A549 treated with CORT108297 at 1 μM for 4 hours (cell line): ENCODE data around the gene FOXM1. TPM values are rescaled to one million over a fixed set of nuclear protein-coding genes. Genes with fewer than 3 reads are reported as not detected.

ENCODE experiments used
- total RNA-seq: library from RNA; stranded (reverse); fragments of 200-300 nt; extraction: Qiagen RNA extraction; gene quantifications from 5 replicates; pipeline ENCODE4 v1.2.3, GENCODE V29; 2022

The FOXM1 gene, protein sequence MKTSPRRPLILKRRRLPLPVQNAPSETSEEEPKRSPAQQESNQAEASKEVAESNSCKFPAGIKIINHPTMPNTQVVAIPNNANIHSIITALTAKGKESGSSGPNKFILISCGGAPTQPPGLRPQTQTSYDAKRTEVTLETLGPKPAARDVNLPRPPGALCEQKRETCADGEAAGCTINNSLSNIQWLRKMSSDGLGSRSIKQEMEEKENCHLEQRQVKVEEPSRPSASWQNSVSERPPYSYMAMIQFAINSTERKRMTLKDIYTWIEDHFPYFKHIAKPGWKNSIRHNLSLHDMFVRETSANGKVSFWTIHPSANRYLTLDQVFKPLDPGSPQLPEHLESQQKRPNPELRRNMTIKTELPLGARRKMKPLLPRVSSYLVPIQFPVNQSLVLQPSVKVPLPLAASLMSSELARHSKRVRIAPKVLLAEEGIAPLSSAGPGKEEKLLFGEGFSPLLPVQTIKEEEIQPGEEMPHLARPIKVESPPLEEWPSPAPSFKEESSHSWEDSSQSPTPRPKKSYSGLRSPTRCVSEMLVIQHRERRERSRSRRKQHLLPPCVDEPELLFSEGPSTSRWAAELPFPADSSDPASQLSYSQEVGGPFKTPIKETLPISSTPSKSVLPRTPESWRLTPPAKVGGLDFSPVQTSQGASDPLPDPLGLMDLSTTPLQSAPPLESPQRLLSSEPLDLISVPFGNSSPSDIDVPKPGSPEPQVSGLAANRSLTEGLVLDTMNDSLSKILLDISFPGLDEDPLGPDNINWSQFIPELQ
- 86.3 to 96.8 TPM (median 90.3 TPM) in 5 replicates for total RNA-seq

DNA sequence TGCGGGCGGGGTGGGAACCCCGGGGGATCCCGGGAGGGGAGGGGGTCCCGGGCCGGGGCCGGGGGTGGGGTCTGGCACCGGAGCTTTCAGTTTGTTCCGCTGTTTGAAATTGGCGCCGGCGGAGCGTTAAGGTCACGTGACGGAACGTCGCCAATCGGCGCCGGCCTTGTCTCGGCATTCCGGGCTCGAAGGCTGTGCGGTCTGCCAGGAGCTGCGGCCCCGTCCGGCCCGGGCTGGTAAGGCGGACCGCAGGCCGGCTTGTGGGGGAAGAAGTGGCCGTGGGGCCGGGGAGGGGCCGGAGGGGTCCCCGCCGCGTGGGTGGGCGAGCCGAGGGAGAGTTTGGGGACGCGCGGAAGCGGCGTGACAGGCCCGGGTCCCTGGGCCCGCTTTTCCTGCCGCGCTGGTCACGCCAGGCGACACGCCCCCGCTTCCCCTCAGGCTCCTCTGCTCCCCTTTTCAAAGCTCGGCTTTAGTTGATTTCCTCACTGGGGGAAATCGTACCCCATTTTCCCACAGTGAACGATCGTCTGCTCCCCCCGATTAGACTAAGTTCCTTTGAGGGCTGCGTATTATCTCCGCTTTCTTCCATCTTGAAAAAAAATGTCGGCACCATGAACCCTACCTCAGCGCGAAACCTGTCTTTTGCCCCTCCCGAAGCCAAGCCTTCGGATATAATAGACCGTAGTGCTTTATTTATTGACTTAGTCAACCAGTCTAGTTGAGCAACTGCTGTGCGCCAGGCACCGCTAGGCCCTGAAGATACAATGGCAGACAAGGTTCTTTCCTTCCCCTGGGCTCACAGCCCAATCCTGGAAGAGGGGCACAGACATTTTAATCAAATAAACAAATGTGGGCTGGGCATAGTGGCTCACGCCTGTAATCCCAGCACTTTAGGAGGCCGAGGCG, at the start of gene FOXM1, which contains the start of gene RHNO1:
TSS of gene FOXM1 (minus strand) at position 128 of the 906 bp plus-strand sequence. CDS start 2,696 bp downstream, outside the sequence.
TSS of gene RHNO1 (plus strand) at position 177 of the 906 bp plus-strand sequence. CDS start 8,144 bp downstream, outside the sequence.

DNA sequence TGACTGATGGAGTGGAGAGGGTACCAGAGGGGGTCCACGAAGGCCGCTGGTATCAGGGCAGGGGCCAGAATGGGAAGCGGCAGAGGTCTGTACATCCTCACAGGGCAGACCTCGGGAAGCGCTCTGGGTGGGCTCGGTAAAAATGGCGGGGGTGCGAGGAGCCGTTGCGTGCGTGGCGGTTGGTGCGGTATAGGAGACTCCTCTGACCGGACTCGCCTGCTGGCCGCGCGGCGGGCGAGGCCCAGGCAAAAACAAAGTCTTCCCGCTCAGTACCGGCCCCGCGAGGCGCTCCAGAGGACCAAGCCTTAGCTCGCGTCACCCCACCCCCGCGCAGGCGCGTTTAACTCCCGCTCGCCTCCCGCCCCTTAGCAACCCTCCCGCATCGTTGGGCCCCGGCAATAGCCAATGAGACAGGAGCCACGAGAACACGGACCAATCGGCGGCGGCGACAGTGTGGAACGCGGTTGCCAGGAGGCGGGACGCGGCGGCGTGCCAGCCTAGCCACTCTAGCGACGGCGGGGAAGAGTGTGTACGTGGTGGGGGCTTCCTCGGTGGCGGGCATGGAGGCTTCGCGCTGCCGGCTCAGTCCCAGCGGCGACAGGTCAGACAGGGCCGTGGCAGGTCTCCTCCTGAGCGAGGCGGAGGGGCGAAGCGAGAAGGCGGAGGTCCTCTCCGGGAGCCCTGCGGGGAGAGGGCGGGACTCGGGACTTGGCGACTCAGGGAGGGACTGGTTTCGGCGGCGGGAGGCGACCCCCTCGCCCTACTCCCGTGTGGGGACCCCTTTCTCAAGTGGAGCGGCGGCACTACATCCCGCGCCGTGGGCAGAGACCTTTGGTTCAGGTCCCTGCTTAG, 13.6 kb upstream of the FOXM1 start, which contains the start of gene TULP3:
TSS of gene TULP3 (plus strand) at position 504 of the 852 bp plus-strand sequence. CDS start at position 561, 57 bp downstream.

DNA sequence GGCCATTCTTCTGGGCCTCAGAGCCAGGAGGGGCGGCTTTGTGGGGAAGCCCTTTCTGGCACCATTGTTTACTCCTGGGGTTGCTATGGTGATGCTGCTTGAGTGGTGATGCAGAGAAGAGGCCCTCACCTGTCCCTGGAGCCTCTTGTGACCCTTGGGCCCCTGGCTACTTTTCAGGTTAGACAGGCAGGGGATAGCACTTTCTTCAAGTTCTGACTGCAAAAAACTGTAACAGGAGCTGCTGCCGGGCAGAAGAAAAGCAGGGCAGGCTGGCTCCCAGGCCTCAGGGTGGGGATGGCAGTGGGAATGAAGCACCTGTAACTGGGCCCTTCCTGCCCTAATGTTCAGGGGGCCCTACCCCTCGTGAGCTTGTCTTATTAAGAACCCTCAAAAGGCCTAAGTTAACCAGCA, 19.9 kb downstream of the FOXM1 start, which contains the start of gene TEX52:
TSS of gene TEX52 (minus strand) at position 19 of the 411 bp plus-strand sequence. CDS start at position 6, 13 bp downstream.

DNA sequence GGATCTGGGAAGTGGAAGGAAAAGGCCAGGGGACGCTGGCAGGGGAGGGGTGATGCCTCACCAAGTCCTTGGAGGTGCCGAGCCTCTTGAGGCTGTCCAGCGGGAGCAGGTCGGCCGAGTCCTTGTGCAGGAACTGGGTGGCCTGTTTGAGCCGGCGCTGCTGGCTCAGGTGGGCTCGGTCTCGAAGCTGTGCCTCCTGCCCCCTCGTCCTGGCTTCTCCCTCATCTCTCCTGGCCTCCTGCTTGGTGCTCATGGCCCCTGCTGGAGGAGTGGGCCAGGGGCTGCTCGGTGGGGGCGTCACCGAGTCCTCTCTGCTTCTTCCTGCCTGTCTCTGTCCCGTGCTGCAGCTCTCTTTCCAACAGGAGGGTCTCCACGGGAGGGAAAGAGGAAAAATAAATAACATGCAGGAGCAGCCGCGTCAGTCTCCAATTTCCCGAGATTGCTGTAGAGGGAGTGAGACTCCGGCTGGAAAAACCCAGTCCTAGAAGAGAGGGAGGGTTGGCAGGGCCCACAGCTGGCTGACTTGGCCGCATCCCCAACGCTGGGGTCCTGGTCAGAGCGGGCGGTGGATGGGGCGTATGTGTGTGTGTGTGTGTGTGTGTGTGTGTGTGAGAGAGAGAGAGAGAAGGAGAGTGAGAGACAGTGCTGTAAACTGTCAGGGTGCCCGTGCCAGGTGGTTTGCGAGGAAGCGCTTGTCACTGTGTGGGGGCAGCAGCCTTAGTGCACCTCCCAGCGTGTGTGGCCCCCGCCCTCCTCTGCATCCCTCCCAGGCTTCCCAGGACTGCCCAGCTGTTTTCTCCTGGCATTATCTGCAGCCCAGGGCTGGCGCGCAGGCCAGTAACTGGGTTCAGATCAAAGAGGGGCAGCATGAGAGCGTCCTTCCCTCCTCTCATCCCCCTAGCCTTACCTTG, 42.1 kb downstream of the FOXM1 start, which contains the start of gene NRIP2:
TSS of gene NRIP2 (minus strand) at position 455 of the 911 bp plus-strand sequence. CDS start at position 403, 52 bp downstream.

DNA sequence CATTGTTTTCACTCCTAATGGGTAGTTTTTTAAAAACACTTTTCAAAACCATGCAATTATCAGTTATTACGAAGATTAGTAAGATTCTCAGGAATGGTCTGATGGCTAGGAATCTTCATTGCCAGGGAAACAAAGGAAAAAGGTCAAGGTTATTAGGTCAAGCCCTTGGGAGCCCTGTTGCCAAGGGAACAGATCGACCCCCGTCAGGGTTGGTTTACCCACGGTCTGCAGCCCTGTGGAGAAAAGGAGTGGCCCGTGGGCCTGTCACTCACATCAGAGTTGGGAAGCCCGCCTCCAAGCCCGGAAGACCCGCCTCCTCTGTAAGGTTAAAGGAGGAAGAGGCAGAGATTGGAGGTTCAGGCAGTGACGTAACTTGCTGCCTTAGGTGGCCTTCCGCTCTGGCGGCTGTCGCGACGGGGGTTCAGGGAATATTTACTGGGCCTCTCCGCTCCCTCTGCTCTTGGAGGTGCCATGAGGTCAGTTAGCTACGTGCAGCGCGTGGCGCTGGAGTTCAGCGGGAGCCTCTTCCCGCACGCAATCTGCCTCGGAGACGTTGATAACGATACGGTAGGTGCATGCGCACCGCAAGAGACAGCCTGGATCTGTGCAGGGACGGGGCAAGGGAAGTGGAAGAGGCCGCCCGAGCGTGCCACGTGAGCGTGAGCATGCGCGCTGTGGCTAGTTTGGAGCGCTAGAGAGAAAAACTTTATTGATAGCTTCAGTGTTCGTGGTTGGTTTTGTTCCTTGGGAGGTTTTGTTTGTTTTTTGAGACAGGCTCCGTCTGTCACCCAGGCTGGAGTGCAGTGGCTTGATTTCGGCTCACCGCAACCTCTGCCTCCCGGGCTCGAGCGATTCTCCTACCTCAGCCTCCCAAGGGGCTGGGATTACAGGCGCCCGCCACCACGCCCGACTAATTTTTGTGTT, 64.4 kb downstream of the FOXM1 start, which contains the start of gene ITFG2:
TSS of gene ITFG2 (plus strand) at position 379 of the 924 bp plus-strand sequence. CDS start at position 472, 93 bp downstream.

Other genes with a start within 250 kb of the FOXM1 start
- gene FKBP4, start 82.2 kb downstream of the FOXM1 start, total RNA-seq: 111 to 115 TPM (median 113 TPM) in 5 replicates
- gene ITFG2, start 64.5 kb downstream of the FOXM1 start, total RNA-seq: 13.3 to 19.6 TPM (median 17.1 TPM) in 5 replicates
- not detected in 5 replicates for gene NRIP2, start 42.1 kb downstream of the FOXM1 start, total RNA-seq
- gene TEX52, start 20.1 kb downstream of the FOXM1 start, total RNA-seq: not detected in 5 replicates
- gene RHNO1, start within 50 bp of the FOXM1 start, total RNA-seq: 42.2 to 51.4 TPM (median 45.9 TPM) in 5 replicates
- gene TULP3, start 13.7 kb upstream of the FOXM1 start, total RNA-seq: 16.9 to 23.1 TPM (median 21.2 TPM) in 5 replicates
- 34.2 to 49.6 TPM (median 45.4 TPM) in 5 replicates for gene TEAD4, start 82.2 kb upstream of the FOXM1 start, total RNA-seq
- gene TSPAN9, start 200.2 kb upstream of the FOXM1 start, total RNA-seq: 24.5 to 35.3 TPM (median 28.2 TPM) in 5 replicates